Measurements from ENCODE around the gene LTK.

The LTK gene

DNA sequence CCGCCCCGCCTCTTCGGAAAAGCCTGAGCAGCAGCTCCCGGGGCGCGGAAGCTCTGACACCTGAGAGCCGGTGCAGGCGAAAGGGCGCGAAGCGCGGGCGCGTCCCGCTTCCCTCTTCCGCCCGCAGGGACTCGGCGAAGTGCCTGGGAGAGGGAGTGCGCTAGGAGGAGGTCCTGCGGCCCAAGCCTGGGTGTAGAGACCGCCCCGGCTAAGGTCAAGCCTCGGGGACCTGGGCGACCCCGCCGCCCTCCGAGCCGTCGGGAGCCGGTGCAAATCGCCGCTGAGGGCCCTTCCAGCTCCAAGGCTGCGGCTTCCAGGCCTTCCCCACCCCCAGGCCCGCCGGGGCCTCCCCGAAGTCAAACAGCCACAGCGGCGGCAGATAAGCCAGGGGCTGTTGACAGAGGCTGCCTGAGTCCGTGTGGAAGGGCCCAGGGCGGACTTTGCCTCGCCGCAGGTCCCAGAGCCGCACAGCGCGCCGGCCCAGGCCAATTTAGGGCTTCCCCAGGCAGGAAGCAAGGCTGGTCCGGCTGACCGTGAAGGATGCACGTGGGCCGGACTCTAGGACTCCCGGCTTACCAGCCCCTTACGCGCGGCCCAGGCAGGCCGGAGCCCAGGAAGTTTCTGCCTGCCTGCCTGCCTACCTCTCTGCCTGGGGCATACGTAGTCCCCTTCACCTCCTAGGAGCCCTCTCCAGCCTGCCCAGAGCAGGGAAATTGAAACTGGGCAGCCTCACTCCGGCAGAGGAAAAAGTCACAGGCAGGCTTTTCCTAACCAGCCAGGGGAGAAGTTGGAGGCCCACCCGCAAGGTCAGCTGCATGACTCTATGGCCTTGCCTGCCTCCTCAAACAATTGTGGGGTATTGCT, 17.7 kb downstream of the LTK start:
- TF ChIP-seq EZH2phosphoT487 (IDR thresholded peaks at IDR 0.05; ENCODE audit: borderline replicate concordance, low read length) (no peak), CTCF (IDR thresholded peaks at IDR 0.05; ENCODE audit: low read depth, low read length, poor library complexity, severe bottlenecking) (no peak)
- H3K4me1 ChIP-seq (ENCODE audit: control insufficient read depth, low read length), result peaks cover 29% of the 10 kb centered on the region
- no peaks in the 10 kb centered on the region for H3K79me2 ChIP-seq (ENCODE audit: control insufficient read depth, low read length)
- no peaks in the 10 kb centered on the region for H3K9me3 ChIP-seq (ENCODE audit: control insufficient read depth, insufficient read depth, low read length)
- no peaks in the 10 kb centered on the region for H3K9me2 ChIP-seq (replicated peaks; ENCODE audit: control insufficient read depth, low read length)
- no peak overlapping the region for H3K27ac ChIP-seq (ENCODE audit: low read depth, low read length)
- H4K20me1 ChIP-seq (ENCODE audit: control insufficient read depth, insufficient read depth, low read depth, low read length), result no peaks in the 10 kb centered on the region
- H3K27me3 ChIP-seq (ENCODE audit: control insufficient read depth, low read length), result peaks cover 81% of the 10 kb centered on the region
- no peak overlapping the region for H3K4me2 ChIP-seq (ENCODE audit: low read length)
- no peaks in the 10 kb centered on the region for H3K36me3 ChIP-seq (ENCODE audit: control insufficient read depth, low read length)
- no peaks in the 10 kb centered on the region for H3F3A ChIP-seq (ENCODE audit: control insufficient read depth, insufficient read depth)
- no peak overlapping the region for H3K4me3 ChIP-seq (ENCODE audit: low read length)

DNA sequence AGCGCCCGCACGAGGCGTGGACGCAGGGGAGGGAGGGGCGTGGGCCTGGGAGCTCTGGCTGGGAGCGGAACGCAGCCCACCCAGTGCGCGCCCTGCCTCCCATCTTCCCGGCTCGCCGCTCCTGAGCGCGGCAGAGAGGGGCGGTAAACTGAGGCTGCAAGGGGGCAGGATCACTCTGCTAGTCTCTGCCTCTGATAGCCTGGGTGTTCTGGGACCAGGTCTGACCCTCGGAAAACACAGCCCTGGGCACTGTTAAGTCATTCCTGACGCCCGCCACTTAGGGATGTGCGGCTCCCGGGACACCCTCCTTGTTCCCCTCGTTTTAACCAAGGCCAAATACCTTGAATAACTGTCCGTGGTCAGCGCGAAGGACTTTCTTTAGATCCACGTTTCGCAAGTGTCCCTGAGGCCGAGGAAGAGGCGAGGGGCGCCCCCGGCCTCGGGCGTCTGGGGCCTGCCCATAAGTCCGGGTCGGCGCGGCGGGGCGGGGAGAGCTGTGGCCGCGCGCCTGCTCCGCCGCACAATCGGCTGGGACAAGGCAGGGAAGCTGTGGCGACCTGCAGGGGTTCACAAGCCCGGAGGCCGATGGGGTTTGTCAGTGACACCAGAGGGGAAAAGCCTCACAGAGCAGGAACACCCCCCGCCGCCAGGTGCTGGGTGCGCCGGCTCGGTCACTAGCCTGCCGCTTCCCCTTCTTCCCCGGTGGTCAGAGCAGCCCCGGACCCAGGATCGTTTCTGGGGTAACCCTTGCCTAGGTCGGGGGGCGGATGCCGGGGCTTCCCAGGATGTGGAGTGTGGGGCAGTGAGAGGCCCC, 18.5 kb downstream of the LTK start:
- Histone ChIP-seq H3K36me3 (ENCODE audit: control insufficient read depth, low read length) (no peaks in the 10 kb centered on the region), H3K9me2 (replicated peaks; ENCODE audit: control insufficient read depth, low read length) (no peaks in the 10 kb centered on the region), H3K9me3 (ENCODE audit: control insufficient read depth, insufficient read depth, low read length) (no peaks in the 10 kb centered on the region), H3K27ac (ENCODE audit: low read depth, low read length) (no peak overlapping the region), H4K20me1 (ENCODE audit: control insufficient read depth, insufficient read depth, low read depth, low read length) (no peaks in the 10 kb centered on the region), H3F3A (ENCODE audit: control insufficient read depth, insufficient read depth) (no peaks in the 10 kb centered on the region), H3K4me2 (ENCODE audit: low read length) (peak overlapping the region; percentile 97; the same call in 1 of the 2 replicates), H3K79me2 (ENCODE audit: control insufficient read depth, low read length) (no peaks in the 10 kb centered on the region), H3K27me3 (ENCODE audit: control insufficient read depth, low read length) (peaks cover 75% of the 10 kb centered on the region), H3K4me1 (ENCODE audit: control insufficient read depth, low read length) (peaks cover 28% of the 10 kb centered on the region), H3K4me3 (ENCODE audit: low read length) (0 out of 2 replicates have a peak overlapping the region, but pooled peaks have one; percentile 3)
- no peak for TF ChIP-seq CTCF (IDR thresholded peaks at IDR 0.05; ENCODE audit: low read depth, low read length, poor library complexity, severe bottlenecking)
- TF ChIP-seq EZH2phosphoT487 (IDR thresholded peaks at IDR 0.05; ENCODE audit: borderline replicate concordance, low read length), result peak; percentile 98; the same call in 1 of the 2 replicates

DNA sequence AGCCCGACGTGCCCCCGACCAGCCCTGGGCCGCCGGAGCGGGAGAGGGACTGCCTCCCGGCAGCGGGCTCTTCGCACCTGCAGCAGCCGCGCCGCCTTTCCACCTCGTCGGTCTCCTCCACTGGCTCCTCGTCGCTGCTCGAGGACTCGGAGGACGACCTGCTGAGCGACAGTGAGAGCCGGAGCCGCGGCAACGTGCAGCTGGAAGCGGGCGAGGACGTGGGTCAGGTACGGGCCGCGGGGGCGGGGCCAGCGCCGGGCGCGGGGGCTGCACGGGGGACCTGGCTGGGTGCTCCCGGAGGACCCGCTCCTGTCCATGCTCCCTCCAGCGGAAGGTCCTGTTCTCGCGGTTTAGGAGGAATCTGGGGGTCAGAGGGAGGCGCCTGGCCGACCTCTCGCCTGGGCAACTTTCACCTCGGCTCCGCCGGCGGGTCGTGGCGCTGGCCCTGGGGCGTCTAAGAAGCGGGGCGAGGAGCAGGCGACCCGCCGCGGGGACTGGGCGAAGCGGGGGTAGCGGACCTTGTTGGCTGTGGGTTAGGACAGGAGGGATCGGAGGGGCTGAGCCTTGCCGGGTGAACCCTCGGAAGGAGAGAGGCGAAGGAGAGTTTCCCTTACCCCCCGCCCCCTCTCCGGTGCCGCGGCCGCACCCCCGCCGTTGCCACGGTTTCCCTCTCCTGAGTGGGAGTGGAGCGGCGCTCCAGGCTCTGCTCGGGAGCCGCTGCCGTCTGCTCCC, 19.3 kb downstream of the LTK start:
- peak overlapping the region; percentile 81 for H3K4me3 ChIP-seq (ENCODE audit: low read length)
- no peaks in the 10 kb centered on the region for H3K79me2 ChIP-seq (ENCODE audit: control insufficient read depth, low read length)
- peak overlapping the region; percentile 97 for H3K4me2 ChIP-seq (ENCODE audit: low read length)
- H3K9me2 ChIP-seq (replicated peaks; ENCODE audit: control insufficient read depth, low read length), result no peaks in the 10 kb centered on the region
- H3F3A ChIP-seq (ENCODE audit: control insufficient read depth, insufficient read depth), result no peaks in the 10 kb centered on the region
- peaks cover 71% of the 10 kb centered on the region for H3K27me3 ChIP-seq (ENCODE audit: control insufficient read depth, low read length)
- peaks cover 28% of the 10 kb centered on the region for H3K4me1 ChIP-seq (ENCODE audit: control insufficient read depth, low read length)
- H3K36me3 ChIP-seq (ENCODE audit: control insufficient read depth, low read length), result no peaks in the 10 kb centered on the region
- no peak for TF ChIP-seq CTCF (IDR thresholded peaks at IDR 0.05; ENCODE audit: low read depth, low read length, poor library complexity, severe bottlenecking)
- peak; percentile 25; the same call in 1 of the 2 replicates for TF ChIP-seq EZH2phosphoT487 (IDR thresholded peaks at IDR 0.05; ENCODE audit: borderline replicate concordance, low read length)
- no peak overlapping the region for H3K27ac ChIP-seq (ENCODE audit: low read depth, low read length)
- H4K20me1 ChIP-seq (ENCODE audit: control insufficient read depth, insufficient read depth, low read depth, low read length), result no peaks in the 10 kb centered on the region
- H3K9me3 ChIP-seq (ENCODE audit: control insufficient read depth, insufficient read depth, low read length), result no peaks in the 10 kb centered on the region
